HCT116 (cell line): ENCODE measurements around the gene COL18A1. TPM values are rescaled to one million over a fixed set of nuclear protein-coding genes. Genes with fewer than 3 reads are reported as not detected.

Experiments used
- ATAC-seq: fragments of 200-7000 bp; cut with Tn5 transposase; 2 replicates; pipeline ENCODE4 v1.9.1; 2020; ENCODE audit warnings: mild to moderate bottlenecking, moderate library complexity
- BruUV-seq: library from RNA; stranded (reverse); fragments of 400-500 nt; replicated peaks from 2 replicates; lab custom pipeline; 2021; lab: Mats Ljungman, UMichigan
- CTCF ChIA-PET: fragments of 300-600 bp; sonication (Branson Sonifier 250); formaldehyde crosslinking; loops from one replicate; lab custom pipeline; 2021; ENCODE audit warnings: antibody characterized with exemption; lab: Charles Lee
- POLR2A ChIA-PET: fragments of 300-600, 350-600 bp; sonication (Branson Sonifier 250); formaldehyde crosslinking; loops from one replicate; lab custom pipeline; 2021; ENCODE audit warnings: antibody characterized with exemption; lab: Charles Lee
- RAD21 ChIA-PET, 2 experiments: fragments of 300-600 bp; sonication (Branson Sonifier 250); formaldehyde crosslinking; loops; one replicate each; lab custom pipeline; 2023; ENCODE audit warnings: low total read pairs in 2 of 2; ENCODE audit not compliant: uncharacterized antibody in 2 of 2, unreplicated experiment in 2 of 2, low non-redundant PET in 1 of 2; lab: Charles Lee
- DNase-seq: peaks from one replicate; pipeline ENCODE4 v3.0.0-alpha.2; 2010; ENCODE audit warnings: low read depth, low spot score
- H2AFZ ChIP-seq: fragments of 200-600 bp; shearing (Covaris generic), sonication (generic); 2 replicates; pipeline ENCODE4 v1.6.1; 2017; ENCODE audit warnings: low read depth, mixed run types, mixed read lengths, antibody characterized with exemption, low read length; ENCODE audit not compliant: poor library complexity, severe bottlenecking
- H3K27ac ChIP-seq: 2 replicates; pipeline ENCODE4 v1.5.1; 2012; ENCODE audit warnings: low read depth, low read length
- H3K27me3 ChIP-seq: fragments of 200-600 bp; sonication (generic); 2 replicates; pipeline ENCODE4 v1.6.1; 2016; ENCODE audit warnings: mixed run types, low read length, mixed read lengths; ENCODE audit not compliant: insufficient read depth
- H3K36me3 ChIP-seq, 2 experiments: fragments of 200-500 bp in 1 of 2; fragments of 200-600 bp in 1 of 2; sonication (Bioruptor generic) in 1 of 2; sonication (generic) in 1 of 2; 2 replicates each; pipeline versions ENCODE4 v1.5.1 to v1.6.1; 2014 to 2016; ENCODE audit warnings: low read length in 2 of 2, inconsistent platforms in 1 of 2, mixed read lengths in 1 of 2, mixed run types in 1 of 2; ENCODE audit not compliant: insufficient read depth in 2 of 2, control insufficient read depth in 1 of 2
- H3K4me1 ChIP-seq, 2 experiments: fragments of 200-600 bp in 1 of 2; sonication (generic) in 1 of 2; 2 replicates each; pipeline versions ENCODE4 v1.5.1 to v1.6.1; 2012 to 2017; ENCODE audit warnings: low read length in 2 of 2, inconsistent platforms in 1 of 2, mild to moderate bottlenecking in 1 of 2, mixed read lengths in 1 of 2, mixed run types in 1 of 2, moderate library complexity in 1 of 2; ENCODE audit not compliant: insufficient read depth in 2 of 2, control insufficient read depth in 1 of 2
- H3K4me2 ChIP-seq: fragments of 200-600 bp; sonication (generic); 2 replicates; pipeline ENCODE4 v1.6.1; 2017; ENCODE audit warnings: mixed run types, low read length, mixed read lengths
- H3K4me3 ChIP-seq, 2 experiments: fragments of 200-600 bp in 1 of 2; sonication (generic) in 1 of 2; replicated peaks in 1 of 2; 2 replicates each; pipeline ENCODE4 v1.5.1; 2011 to 2016; ENCODE audit warnings: low read length in 2 of 2, control low read depth in 1 of 2, low read depth in 1 of 2, mild to moderate bottlenecking in 1 of 2, mixed read lengths in 1 of 2, mixed run types in 1 of 2
- H3K79me2 ChIP-seq: fragments of 200-600 bp; sonication (generic); 2 replicates; pipeline ENCODE4 v1.6.1; 2017; ENCODE audit warnings: mild to moderate bottlenecking, mixed run types, low read length, moderate library complexity, mixed read lengths; ENCODE audit not compliant: insufficient read depth
- H3K9ac ChIP-seq: fragments of 200-600 bp; sonication (generic); 2 replicates; pipeline ENCODE4 v1.6.1; 2016; ENCODE audit warnings: low read length, mixed read lengths
- H3K9me2 ChIP-seq: fragments of 200-600 bp; sonication (generic), shearing (Covaris generic); 2 replicates; pipeline ENCODE4 v1.6.1; 2017; ENCODE audit warnings: mixed run types, mild to moderate bottlenecking, moderate library complexity; ENCODE audit not compliant: insufficient read depth
- H3K9me3 ChIP-seq, 2 experiments: fragments of 200-500 bp in 1 of 2; fragments of 200-600 bp in 1 of 2; sonication (Bioruptor generic) in 1 of 2; sonication (generic) in 1 of 2; 2 replicates each; pipeline ENCODE4 v1.6.1; 2014 to 2017; ENCODE audit warnings: low read length in 2 of 2, mixed read lengths in 2 of 2, inconsistent platforms in 1 of 2, low read depth in 1 of 2, mild to moderate bottlenecking in 1 of 2, mixed run types in 1 of 2, moderate library complexity in 1 of 2; ENCODE audit not compliant: control insufficient read depth in 1 of 2, insufficient read depth in 1 of 2
- H4K20me1 ChIP-seq: fragments of 200-600 bp; sonication (generic), shearing (Covaris generic); 2 replicates; pipeline ENCODE4 v1.6.1; 2017; ENCODE audit warnings: mixed run types, mild to moderate bottlenecking, moderate library complexity; ENCODE audit not compliant: insufficient read depth
- ATF3 ChIP-seq: IDR thresholded peaks from 2 replicates; pipeline ENCODE4 v1.6.1; 2012
- CBX3 ChIP-seq: IDR thresholded peaks from 2 replicates; pipeline ENCODE4 v1.6.1; 2012; ENCODE audit warnings: low read depth
- CEBPB ChIP-seq: IDR thresholded peaks from 2 replicates; pipeline ENCODE4 v1.6.1; 2012; ENCODE audit warnings: low read depth
- CTCF ChIP-seq, 3 experiments: fragments of 200-600 bp in 1 of 3; sonication (generic) in 1 of 3; IDR thresholded peaks in 2 of 3; conservative IDR thresholded peaks in 1 of 3; 2 replicates each; pipeline ENCODE4 v1.5.1; 2012 to 2017; ENCODE audit warnings: low read depth in 2 of 3, low read length in 2 of 3, antibody characterized with exemption in 1 of 3, borderline replicate concordance in 1 of 3, control low read depth in 1 of 3, mild to moderate bottlenecking in 1 of 3, mixed read lengths in 1 of 3, mixed run types in 1 of 3, moderate library complexity in 1 of 3; ENCODE audit not compliant: insufficient read depth in 1 of 3
- EZH2 ChIP-seq: fragments of 200-600 bp; sonication (generic); IDR thresholded peaks from 2 replicates; pipeline ENCODE4 v1.6.1; 2017; ENCODE audit warnings: antibody characterized with exemption, mixed run types
- EZH2phosphoT487 ChIP-seq: fragments of 200-600 bp; IDR thresholded peaks from 2 replicates; pipeline ENCODE4 v1.6.1; 2018; ENCODE audit warnings: antibody characterized with exemption, borderline replicate concordance
- FOSL1 ChIP-seq: IDR thresholded peaks from 2 replicates; pipeline ENCODE4 v1.6.1; 2012; ENCODE audit warnings: low read depth
- JUND ChIP-seq: IDR thresholded peaks from 2 replicates; pipeline ENCODE4 v1.6.1; 2012
- POLR2AphosphoS5 ChIP-seq: IDR thresholded peaks from 2 replicates; pipeline ENCODE4 v1.6.1; 2011; ENCODE audit warnings: mild to moderate bottlenecking, low read depth, low read length, moderate library complexity
- SRF ChIP-seq: IDR thresholded peaks from 2 replicates; pipeline ENCODE4 v1.6.1; 2012; ENCODE audit warnings: low read depth
- TCF7L2 ChIP-seq: IDR thresholded peaks from 2 replicates; pipeline ENCODE4 v1.7.0; 2011; ENCODE audit warnings: borderline replicate concordance, inconsistent platforms; ENCODE audit not compliant: insufficient read depth, insufficient read length; ENCODE audit errors: extremely low read depth
- ZBTB33 ChIP-seq: IDR thresholded peaks from 2 replicates; pipeline ENCODE4 v1.6.1; 2011; ENCODE audit warnings: mild to moderate bottlenecking, low read length, moderate library complexity; ENCODE audit not compliant: insufficient replicate concordance; ENCODE audit errors: extremely low read depth
- ZFX ChIP-seq: fragments of 450-650 bp; IDR thresholded peaks from 2 replicates; pipeline ENCODE4 v1.6.1; 2017
- ZNF274 ChIP-seq: fragments of 200-500 bp; sonication (Bioruptor generic); IDR thresholded peaks from 2 replicates; pipeline ENCODE4 v1.6.1; 2014; ENCODE audit warnings: mild to moderate bottlenecking, low read depth, low read length, inconsistent platforms
- intact Hi-C: fragments of 100-400 bp; cut with micrococcal nuclease; formaldehyde crosslinking; loops from 2 replicates; pipeline ENCODE4 v1.10.0; 2022
- total RNA-seq: library from RNA; stranded (reverse); gene quantifications from one replicate; pipeline ENCODE4 v1.2.1, GENCODE V29; 2021; ENCODE audit not compliant: unreplicated experiment

The COL18A1 gene
- total RNA-seq, 1 experiment from 2014 or later = 59.5 TPM

- BruUV-seq = no TSS peak
- Histone ChIP-seq H3K79me2 (peaks cover 49% of the 10 kb centered on the region), H3K4me2 (no peak overlapping the region), H3K9me2 (no peaks in the 10 kb centered on the region), H4K20me1 (no peaks in the 10 kb centered on the region; the same call in 1 of the 2 replicates), H2AFZ (no peak overlapping the region), H3K4me3 (no peak overlapping the region), H3K36me3 (peaks cover 28 to 73% of the 10 kb centered on the region in 2 experiments), H3K4me1 (no peaks in the 10 kb centered on the region; a peak in 1 of 4 replicates), H3K27ac (no peak overlapping the region)
- DNase-seq (no peak), ATAC-seq (no peak)
- POLR2A ChIA-PET = no interaction called here
- intact Hi-C loops = no loop called here
- RAD21 ChIA-PET = no interaction called here
- CTCF ChIA-PET = no interaction called here
- TF ChIP-seq SRF (no peak), CTCF (IDR thresholded peaks at IDR 0.05 in 2 of 3, conservative IDR thresholded peaks at IDR 0.05 in 1 of 3; ENCODE audit: borderline replicate concordance in 1 of 3, insufficient read depth in 1 of 3, low read depth in 2 of 3, low read length in 2 of 3) (no peak), POLR2AphosphoS5 (no peak), ZNF274 (no peak), JUND (no peak), CBX3 (no peak)
- TF ChIP-seq, all 23 proteins: peak for 0
- Histone ChIP-seq H3K9me3 (peaks cover 7 to 14% of the 10 kb centered on the region in 2 experiments; a peak in 2 of 4 replicates), H3K9ac (no peak overlapping the region), H3K27me3 (no peaks in the 10 kb centered on the region)
Measured at GRCh38 chr21:45525153-45525909, 120.4 kb downstream of the COL18A1 start.

- ATAC-seq (no peak), DNase-seq (no peak)
- no peaks in the 10 kb centered on the region for H3K9me2 ChIP-seq
- H3K9me3 ChIP-seq = peaks cover 7 to 14% of the 10 kb centered on the region in 2 experiments; a peak in 2 of 4 replicates
- ChIA-PET CTCF (no interaction called here), RAD21 (no interaction called here), POLR2A (no interaction called here)
- H3K79me2 ChIP-seq = peaks cover 44% of the 10 kb centered on the region
- H3K27me3 ChIP-seq = no peaks in the 10 kb centered on the region
- intact Hi-C loops = no loop called here
- no TSS peak for BruUV-seq
- no peak overlapping the region for H3K9ac ChIP-seq
- no peak overlapping the region for H2AFZ ChIP-seq
- no peaks in the 10 kb centered on the region; a peak in 1 of 4 replicates for H3K4me1 ChIP-seq
- H3K36me3 ChIP-seq = peaks cover 29 to 72% of the 10 kb centered on the region in 2 experiments
- no peak overlapping the region for H3K27ac ChIP-seq
- no peak overlapping the region for H3K4me2 ChIP-seq
- no peaks in the 10 kb centered on the region; the same call in 1 of the 2 replicates for H4K20me1 ChIP-seq
- H3K4me3 ChIP-seq = no peak overlapping the region
- TF ChIP-seq ATF3 = no peak
- TF ChIP-seq EZH2 = no peak
- no peak for TF ChIP-seq ZNF274
- no peak for TF ChIP-seq EZH2phosphoT487
- TF ChIP-seq ZBTB33 = no peak
- no peak for TF ChIP-seq ZFX
- TF ChIP-seq POLR2AphosphoS5 = no peak
- TF ChIP-seq TCF7L2 = no peak
- TF ChIP-seq CEBPB = no peak
- no peak for TF ChIP-seq FOSL1
Measured at GRCh38 chr21:45525910-45526306, 120.9 kb downstream of the COL18A1 start.
